HAP-1 (cell line): ENCODE data around the gene SRP54.
"Not testable (repeated sequence)": the region's sequence is repeated elsewhere in the genome, so short reads cannot be mapped to it uniquely, and the experiment has no call there.

ENCODE experiments used
- DNase-seq, 2 experiments: peaks; one replicate each; pipeline ENCODE4 v3.0.0-alpha.2; 2016 to 2020; ENCODE audit warnings: low spot score in 2 of 2
- H3K27me3 ChIP-seq: fragments of 250-450 bp; sonication (Bioruptor Pico); 2 replicates; pipeline ENCODE4 v1.5.1; 2020; ENCODE audit warnings: low read depth, mild to moderate bottlenecking, moderate library complexity
- H3K36me3 ChIP-seq: fragments of 250-450 bp; sonication (Bioruptor Pico); replicated peaks from 2 replicates; pipeline ENCODE4 v1.5.1; 2020; ENCODE audit warnings: mild to moderate bottlenecking
- H3K4me1 ChIP-seq: fragments of 250-450 bp; sonication (Bioruptor Pico); 2 replicates; pipeline ENCODE4 v1.5.1; 2020; ENCODE audit warnings: mild to moderate bottlenecking
- H3K4me3 ChIP-seq: fragments of 250-450 bp; sonication (Bioruptor Pico); 2 replicates; pipeline ENCODE4 v1.5.1; 2020; ENCODE audit warnings: mild to moderate bottlenecking, moderate library complexity
- H3K9me3 ChIP-seq: fragments of 250-450 bp; sonication (Bioruptor Pico); 2 replicates; pipeline ENCODE4 v1.5.1; 2020; ENCODE audit warnings: mild to moderate bottlenecking, moderate library complexity
- in situ Hi-C: fragments of 300-500 bp; cut with MboI; formaldehyde crosslinking; loops from 3 replicates; pipeline ENCODE4 v1.14.3; 2020; ENCODE audit warnings: low sequenced_read_pairs, inconsistent platforms, mixed read lengths

SRP54 gene

GRCh38 chr14:34982421-34983147 is at the start of gene SRP54:
Gene SRP54, plus strand, starts transcription at chr14:34982992. Its CDS starts 13,718 bp downstream, at chr14:34996710.
- in situ Hi-C loops = no loop called here
- no peaks in the 10 kb centered on the region for H3K36me3 ChIP-seq
- DNase-seq = peak; percentile 98 to 100
- peaks cover 7% of the 10 kb centered on the region for H3K4me1 ChIP-seq
- no peaks in the 10 kb centered on the region for H3K27me3 ChIP-seq
- no peaks in the 10 kb centered on the region for H3K9me3 ChIP-seq
- peak within 1 kb of the TSS; percentile 72 for H3K4me3 ChIP-seq

- no peaks in the 10 kb centered on the region for H3K9me3 ChIP-seq
- no peaks in the 10 kb centered on the region for H3K27me3 ChIP-seq
- in situ Hi-C loops = no loop called here
- no peak for DNase-seq
- no peak overlapping the region for H3K4me3 ChIP-seq
- H3K4me1 ChIP-seq = no peaks in the 10 kb centered on the region
- H3K36me3 ChIP-seq = no peaks in the 10 kb centered on the region
These were observed 49.5 kb upstream of the SRP54 start for GRCh38 chr14:34933301-34933700.

GRCh38 chr14:34935488-34935887 is 47.3 kb upstream of the SRP54 start:
- Histone ChIP-seq H3K4me1 (no peaks in the 10 kb centered on the region), H3K4me3 (no peak overlapping the region), H3K36me3 (no peaks in the 10 kb centered on the region), H3K9me3 (no peaks in the 10 kb centered on the region), H3K27me3 (no peaks in the 10 kb centered on the region)
- in situ Hi-C loops = no loop called here
- DNase-seq = no peak

GRCh38 chr14:34937442-34937841 is 45.4 kb upstream of the SRP54 start:
- in situ Hi-C loops = no loop called here
- Histone ChIP-seq H3K4me1 (no peaks in the 10 kb centered on the region), H3K4me3 (no peak overlapping the region), H3K9me3 (no peaks in the 10 kb centered on the region), H3K27me3 (no peaks in the 10 kb centered on the region), H3K36me3 (no peaks in the 10 kb centered on the region)
- DNase-seq = no peak

GRCh38 chr14:34937876-34938275 is 44.9 kb upstream of the SRP54 start:
- in situ Hi-C loops = no loop called here
- no peaks in the 10 kb centered on the region for H3K4me1 ChIP-seq
- DNase-seq = no peak
- no peak overlapping the region for H3K4me3 ChIP-seq
- H3K9me3 ChIP-seq = no peaks in the 10 kb centered on the region
- no peaks in the 10 kb centered on the region for H3K27me3 ChIP-seq
- H3K36me3 ChIP-seq = no peaks in the 10 kb centered on the region

- no peaks in the 10 kb centered on the region for H3K27me3 ChIP-seq
- H3K4me1 ChIP-seq = no peaks in the 10 kb centered on the region
- DNase-seq = peak in 1 of 2 experiments; percentile 7
- H3K9me3 ChIP-seq = peaks cover 9% of the 10 kb centered on the region
- in situ Hi-C loops = no loop called here
- no peak overlapping the region for H3K4me3 ChIP-seq
- H3K36me3 ChIP-seq = no peaks in the 10 kb centered on the region; the same call in 1 of the 2 replicates
These were observed 39.3 kb upstream of the SRP54 start for GRCh38 chr14:34943506-34943905.

GRCh38 chr14:34944744-34945143 is 38.0 kb upstream of the SRP54 start:
- no peaks in the 10 kb centered on the region for H3K27me3 ChIP-seq
- in situ Hi-C loops = no loop called here
- no peak for DNase-seq

GRCh38 chr14:34946699-34947098 is 36.1 kb upstream of the SRP54 start:
- Histone ChIP-seq H3K9me3 (peaks cover 9% of the 10 kb centered on the region), H3K4me1 (no peaks in the 10 kb centered on the region), H3K27me3 (no peaks in the 10 kb centered on the region), H3K36me3 (no peaks in the 10 kb centered on the region; the same call in 1 of the 2 replicates), H3K4me3 (no peak overlapping the region)
- no peak for DNase-seq
- in situ Hi-C loops = no loop called here

More at GRCh38 chr14:34944744-34945143, 38.0 kb upstream of the SRP54 start:
- Histone ChIP-seq H3K4me3 (no peak overlapping the region), H3K4me1 (no peaks in the 10 kb centered on the region), H3K36me3 (no peaks in the 10 kb centered on the region; the same call in 1 of the 2 replicates), H3K9me3 (peaks cover 9% of the 10 kb centered on the region)

- no peak for DNase-seq
- Histone ChIP-seq H3K36me3 (peaks cover 8% of the 10 kb centered on the region; the same call in 1 of the 2 replicates), H3K4me3 (no peak overlapping the region), H3K4me1 (no peaks in the 10 kb centered on the region), H3K27me3 (no peaks in the 10 kb centered on the region), H3K9me3 (no peaks in the 10 kb centered on the region)
- in situ Hi-C loops = no loop called here
These were observed 31.5 kb upstream of the SRP54 start for GRCh38 chr14:34951286-34951685.

GRCh38 chr14:34956931-34957330 is 25.9 kb upstream of the SRP54 start:
- H3K4me3 ChIP-seq = no peak overlapping the region
- H3K9me3 ChIP-seq = no peaks in the 10 kb centered on the region
- H3K36me3 ChIP-seq = peaks cover 20% of the 10 kb centered on the region; the same call in 1 of the 2 replicates
- no peaks in the 10 kb centered on the region for H3K27me3 ChIP-seq
- H3K4me1 ChIP-seq = no peaks in the 10 kb centered on the region
- in situ Hi-C loops = no loop called here
- no peak for DNase-seq

GRCh38 chr14:34957771-34958286 is 25.0 kb upstream of the SRP54 start:
- H3K9me3 ChIP-seq = no peaks in the 10 kb centered on the region
- no peaks in the 10 kb centered on the region for H3K27me3 ChIP-seq
- H3K4me1 ChIP-seq = no peaks in the 10 kb centered on the region
- no peak for DNase-seq
- H3K36me3 ChIP-seq = peaks cover 17% of the 10 kb centered on the region; the same call in 1 of the 2 replicates
- H3K4me3 ChIP-seq = no peak overlapping the region
- in situ Hi-C loops = no loop called here

- H3K36me3 ChIP-seq = peaks cover 22% of the 10 kb centered on the region
- in situ Hi-C loops, H3K4me3 ChIP-seq, H3K4me1 ChIP-seq, H3K27me3 ChIP-seq, DNase-seq, H3K9me3 ChIP-seq: not testable (repeated sequence)
These were observed 20.7 kb upstream of the SRP54 start for GRCh38 chr14:34962106-34962505.

- in situ Hi-C loops = no loop called here
- Histone ChIP-seq H3K4me1 (no peaks in the 10 kb centered on the region), H3K9me3 (no peaks in the 10 kb centered on the region), H3K36me3 (peaks cover 12% of the 10 kb centered on the region), H3K4me3 (no peak overlapping the region), H3K27me3 (no peaks in the 10 kb centered on the region)
- DNase-seq = no peak
These were observed 17.6 kb upstream of the SRP54 start for GRCh38 chr14:34964977-34965764.

- Histone ChIP-seq H3K9me3 (no peaks in the 10 kb centered on the region), H3K4me3 (no peak overlapping the region), H3K27me3 (no peaks in the 10 kb centered on the region), H3K36me3 (peaks cover 12% of the 10 kb centered on the region), H3K4me1 (no peaks in the 10 kb centered on the region)
- in situ Hi-C loops = no loop called here
- DNase-seq = no peak
These were observed 16.9 kb upstream of the SRP54 start for GRCh38 chr14:34965912-34966311.
